K562 (cell line): ENCODE results near the gene TRMT2A. TPM values are rescaled to one million over a fixed set of nuclear protein-coding genes. Genes with fewer than 3 reads are reported as not detected.

Experiments
- DACH1 ChIP-seq: fragments of 450-650 bp; IDR thresholded peaks from 2 replicates; pipeline ENCODE4 v1.6.1; 2018; ENCODE audit not compliant: partially characterized antibody
- ESRRA ChIP-seq: fragments of 450-650 bp; IDR thresholded peaks from 2 replicates; pipeline ENCODE4 v1.6.1; 2014; ENCODE audit warnings: low read depth, mild to moderate bottlenecking, moderate library complexity, borderline replicate concordance
- GMEB1 ChIP-seq: fragments of 250-450 bp; sonication (Bioruptor Pico); IDR thresholded peaks from 2 replicates; pipeline ENCODE4 v1.4.0; 2020; ENCODE audit warnings: mild to moderate bottlenecking
- GTF2A2 ChIP-seq: IDR thresholded peaks from 2 replicates; pipeline ENCODE4 v1.6.1; 2016; ENCODE audit warnings: mild to moderate bottlenecking, missing genetic modification characterization, missing compliant biosample characterization
- HINFP ChIP-seq: fragments of 450-650 bp; conservative IDR thresholded peaks from 2 replicates; pipeline ENCODE4 v1.6.1; 2016; ENCODE audit warnings: missing genetic modification characterization, low read depth, mild to moderate bottlenecking, control low read depth, missing compliant biosample characterization
- ID3 ChIP-seq, 2 experiments: fragments of 250-450 bp in 1 of 2; fragments of 450-650 bp in 1 of 2; sonication (Bioruptor Pico) in 1 of 2; IDR thresholded peaks; 2 replicates each; pipeline versions ENCODE4 v1.6.1 to v1.8.0; 2016 to 2021; ENCODE audit warnings: mild to moderate bottlenecking in 2 of 2, moderate library complexity in 2 of 2, missing compliant biosample characterization in 1 of 2, missing genetic modification characterization in 1 of 2
- L3MBTL2 ChIP-seq: fragments of 450-650 bp; IDR thresholded peaks from 2 replicates; pipeline ENCODE4 v1.6.1; 2016; ENCODE audit warnings: mild to moderate bottlenecking, moderate library complexity
- MAFF ChIP-seq: IDR thresholded peaks from 2 replicates; pipeline ENCODE4 v1.6.1; 2012; ENCODE audit warnings: low read length, improper control_type of control experiment
- MAZ ChIP-seq, 2 experiments: fragments of 450-650 bp in 1 of 2; sonication (generic) in 1 of 2; formaldehyde crosslinking; IDR thresholded peaks in 1 of 2; conservative IDR thresholded peaks in 1 of 2; 2 replicates each; pipeline versions ENCODE4 v1.4.0 to v1.5.0; 2020; ENCODE audit warnings: mild to moderate bottlenecking in 1 of 2, missing genetic modification reagents in 1 of 2
- MYC ChIP-seq, 2 experiments: fragments of 250-450 bp in 1 of 2; sonication (Bioruptor Pico) in 1 of 2; IDR thresholded peaks; 2 replicates each; pipeline versions ENCODE4 v1.5.1 to v1.6.1; 2012 to 2021; ENCODE audit warnings: low read depth in 2 of 2, borderline replicate concordance in 1 of 2, improper control_type of control experiment in 1 of 2, low read length in 1 of 2, mild to moderate bottlenecking in 1 of 2, moderate library complexity in 1 of 2
- RBM34 ChIP-seq: fragments of 200-400 bp; formaldehyde crosslinking; IDR thresholded peaks from 2 replicates; pipeline ENCODE4 v1.6.1; 2018; ENCODE audit warnings: low read length, borderline replicate concordance; ENCODE audit not compliant: insufficient read depth
- TAF1 ChIP-seq: IDR thresholded peaks from 2 replicates; pipeline ENCODE4 v1.6.1; 2011; ENCODE audit warnings: mild to moderate bottlenecking, low read length, moderate library complexity; ENCODE audit not compliant: insufficient read depth, control insufficient read depth, severe bottlenecking; ENCODE audit errors: extremely low read depth
- TEAD2 ChIP-seq: fragments of 450-650 bp; IDR thresholded peaks from 2 replicates; pipeline ENCODE4 v1.6.1; 2016; ENCODE audit warnings: missing genetic modification characterization, control low read depth, missing compliant biosample characterization
- TFAP4 ChIP-seq: sonication (generic); formaldehyde crosslinking; IDR thresholded peaks from 2 replicates; pipeline ENCODE4 v1.8.0; 2022; ENCODE audit warnings: missing genetic modification reagents, mild to moderate bottlenecking, moderate library complexity, borderline replicate concordance
- UBTF ChIP-seq, 2 experiments: IDR thresholded peaks; 2 replicates each; pipeline ENCODE4 v1.6.1; 2012; ENCODE audit warnings: improper control_type of control experiment in 2 of 2, low read depth in 2 of 2, low read length in 2 of 2, borderline replicate concordance in 1 of 2
- ZC3H4 ChIP-seq: sonication (generic); formaldehyde crosslinking; IDR thresholded peaks from 2 replicates; pipeline ENCODE4 v1.9.0; 2021; ENCODE audit warnings: missing genetic modification reagents, borderline replicate concordance
- ZNF140 ChIP-seq: fragments of 250-450 bp; sonication (Bioruptor Pico); IDR thresholded peaks from 2 replicates; pipeline ENCODE4 v1.8.0; 2021; ENCODE audit warnings: moderate library complexity, mild to moderate bottlenecking, inconsistent platforms
- ZNF436 ChIP-seq: fragments of 250-450, 450-650 bp; sonication (Bioruptor Pico); formaldehyde crosslinking; IDR thresholded peaks from 2 replicates; pipeline ENCODE4 v1.7.0; 2020; ENCODE audit warnings: mild to moderate bottlenecking
- polyA plus RNA-seq, 8 experiments: library from polyadenylated mRNA; depleted of rRNA in 4 of 8; stranded (reverse) in 5 of 8; unstranded in 3 of 8; fragments of >200 nt; fragmentation: Nextera tagmentation in 2 of 8; fragmentation: Illumina TruSeq in 1 of 8; extraction: Ambion mirVana in 2 of 8; extraction: Trizol in 1 of 8; gene quantifications; 2 replicates each; pipeline versions ENCODE4 v1.2.1 to v1.2.3, GENCODE V29; 2011 to 2014; ENCODE audit warnings: inconsistent platforms in 1 of 8, missing spikeins in 1 of 8
- total RNA-seq, 7 experiments: library from RNA; depleted of rRNA in 6 of 7; stranded (reverse); fragments of >200 nt in 6 of 7; fragmentation: Illumina TruSeq in 2 of 7; extraction: Trizol in 2 of 7; gene quantifications; 2 replicates each; pipeline versions ENCODE4 v1.2.1 to v1.2.3, GENCODE V29; 2011 to 2021; ENCODE audit warnings: low replicate concordance in 1 of 7

TRMT2A gene
- total and polyA plus RNA-seq, 9 of the 15 experiments (the other 6 are each of a cell fraction or from before 2014, with no cell fraction given), result 1.6 to 265 (median 140) TPM

GRCh38 chr22:20128902-20129746 is 12.1 kb upstream of the TRMT2A start (continued):
- TF ChIP-seq TFAP4, result no peak
- TF ChIP-seq RBM34, result no peak
- no peak for TF ChIP-seq TEAD2
- no peak for TF ChIP-seq ZNF140 (CRISPR knock-in tag)
- TF ChIP-seq GMEB1 (CRISPR knock-in tag), result no peak
- no peak for TF ChIP-seq TAF1
- TF ChIP-seq ID3 (CRISPR knock-in tag; IDR thresholded peaks at IDR 0.05), result no peak
- TF ChIP-seq ID3 (tag; IDR thresholded peaks at IDR 0.05), result peak; percentile 42
- peak; percentile 76 to 87; a peak in 3 of 4 replicates for TF ChIP-seq MAZ (CRISPR knock-in tag; conservative IDR thresholded peaks at IDR 0.05 in 1 of 2, IDR thresholded peaks at IDR 0.05 in 1 of 2)
- TF ChIP-seq HINFP (tag), result no peak
- TF ChIP-seq MAFF, result no peak; the same call in none of the 2 replicates
- TF ChIP-seq MYC (IDR thresholded peaks at IDR 0.05; ENCODE audit: low read depth, low read length), result peak; percentile 77
- peak; percentile 37; the same call in 1 of the 2 replicates for TF ChIP-seq MYC (CRISPR knock-in tag; IDR thresholded peaks at IDR 0.05; ENCODE audit: borderline replicate concordance, low read depth)
- no peak for TF ChIP-seq ESRRA
- no peak; the same call in 1 of the 2 replicates for TF ChIP-seq ZNF436 (CRISPR knock-in tag)
- TF ChIP-seq UBTF (IDR thresholded peaks at IDR 0.05; ENCODE audit: borderline replicate concordance in 1 of 2, low read depth in 2 of 2, low read length in 2 of 2), result no peak
- peak; percentile 23; the same call in 1 of the 2 replicates for TF ChIP-seq L3MBTL2
- no peak for TF ChIP-seq DACH1
- TF ChIP-seq ZC3H4, result no peak
- TF ChIP-seq GTF2A2 (tag), result no peak
